ENCODE data around the gene C19orf25.

C19orf25 gene

DNA sequence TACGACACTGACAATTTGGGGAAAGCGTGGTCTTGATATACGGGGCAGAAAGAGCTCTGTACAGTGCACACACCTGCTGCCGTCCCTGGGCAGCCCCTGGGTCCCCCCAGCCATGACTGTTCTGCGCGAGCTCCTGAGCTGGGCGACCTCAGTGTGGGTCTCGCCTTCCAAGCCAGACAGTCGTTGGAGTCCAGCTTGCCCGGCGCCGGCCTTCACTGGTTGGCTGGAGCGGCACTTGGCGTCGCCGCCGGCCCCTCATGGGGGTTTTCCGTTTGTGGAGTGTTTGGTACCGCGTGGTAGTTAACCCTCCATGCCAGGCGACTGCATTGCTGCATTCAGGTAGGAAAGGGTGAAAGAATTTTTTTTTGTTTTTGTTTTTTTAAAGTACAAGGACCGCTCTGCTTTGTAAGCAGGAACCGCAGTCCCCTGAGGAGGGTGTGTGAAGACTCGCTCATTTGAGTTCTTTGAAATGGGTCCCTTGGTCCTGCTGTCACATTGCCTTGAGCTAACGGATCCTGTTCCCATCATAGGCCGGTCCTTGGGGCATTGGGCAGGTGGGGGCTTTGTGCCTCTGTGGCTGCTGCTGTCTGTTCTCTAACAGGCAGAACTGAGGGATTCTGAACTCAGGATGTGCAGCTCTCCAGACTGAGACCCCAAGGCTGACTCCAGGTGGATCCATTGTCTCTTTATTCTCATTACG, 51.6 kb downstream of the C19orf25 start:
- DNase-seq, result no peak

DNA sequence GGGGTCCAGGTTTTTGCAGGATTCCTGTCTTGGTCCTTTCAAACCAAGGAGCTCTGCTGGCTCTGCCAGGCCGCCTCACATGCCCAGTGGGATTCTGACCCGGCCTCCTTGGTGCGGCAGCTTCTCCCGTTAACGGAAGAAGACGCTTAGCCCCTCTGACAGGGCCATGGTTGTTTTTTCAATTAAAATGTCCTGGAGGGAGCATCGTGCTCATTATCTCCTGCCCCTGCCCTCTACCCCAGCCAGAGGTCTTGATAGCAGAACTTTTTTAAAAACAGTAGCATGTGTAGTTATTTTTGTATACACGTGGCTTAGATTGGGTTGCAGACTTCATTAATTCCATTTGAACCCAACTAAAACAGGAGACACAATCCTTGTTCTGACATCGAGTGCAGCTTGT, 52.3 kb downstream of the C19orf25 start:
- no peak for DNase-seq

DNA sequence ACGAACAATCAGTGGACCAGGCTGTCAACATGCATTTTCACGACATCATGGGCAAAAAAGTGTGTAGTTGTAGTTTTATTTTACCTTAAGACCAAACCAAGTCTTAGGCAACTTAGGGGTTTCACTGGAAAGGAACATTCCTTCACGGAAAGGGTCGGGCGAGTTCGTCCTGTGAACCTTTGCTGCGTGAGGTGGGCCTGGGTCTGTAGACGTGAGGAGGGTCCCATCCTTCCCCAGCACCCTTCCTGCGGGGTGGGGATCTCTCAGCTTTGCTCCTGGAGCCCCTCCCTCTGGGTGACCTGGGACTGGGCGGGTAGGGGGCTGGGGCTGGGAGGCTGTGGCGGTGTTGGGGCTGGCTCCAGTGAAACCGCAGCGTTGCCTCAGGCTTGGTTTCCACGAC, 53.1 kb downstream of the C19orf25 start:
- no peak for DNase-seq

DNA sequence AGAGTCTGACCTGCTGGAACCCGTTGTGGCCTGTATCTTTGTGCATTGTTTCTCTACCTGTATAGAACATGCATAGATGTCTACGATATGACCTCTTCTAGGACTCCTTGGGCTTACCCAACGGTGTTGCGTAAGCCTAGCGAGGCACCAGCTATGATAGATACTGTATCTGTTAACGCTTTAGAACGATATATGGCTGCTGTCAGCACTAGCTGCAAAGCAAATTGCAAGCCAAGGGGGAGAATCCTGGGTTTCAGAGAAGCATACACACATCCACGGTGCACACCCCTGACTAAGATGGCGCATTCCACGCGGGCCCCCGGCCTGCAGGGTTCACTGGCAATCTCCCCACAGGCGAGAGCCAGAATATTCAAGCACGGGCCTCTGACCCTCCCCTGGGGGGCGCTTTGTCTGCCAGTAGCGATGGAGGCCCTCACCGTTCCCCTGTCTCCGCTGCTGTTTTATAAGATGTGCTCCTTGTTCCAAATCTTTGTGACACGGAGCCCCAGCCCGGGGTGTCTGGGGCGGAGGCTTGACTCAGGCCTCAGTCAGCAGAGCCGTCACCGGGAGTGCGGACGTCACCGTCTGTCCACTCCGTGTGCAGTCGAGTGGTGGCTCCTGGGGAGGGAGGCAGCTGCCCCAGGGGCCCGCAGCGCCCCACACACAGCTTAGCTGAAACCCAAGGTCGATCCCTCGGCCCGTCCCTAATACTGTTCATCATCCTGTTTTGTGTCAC, 53.7 kb downstream of the C19orf25 start:
- DNase-seq, result no peak

DNA sequence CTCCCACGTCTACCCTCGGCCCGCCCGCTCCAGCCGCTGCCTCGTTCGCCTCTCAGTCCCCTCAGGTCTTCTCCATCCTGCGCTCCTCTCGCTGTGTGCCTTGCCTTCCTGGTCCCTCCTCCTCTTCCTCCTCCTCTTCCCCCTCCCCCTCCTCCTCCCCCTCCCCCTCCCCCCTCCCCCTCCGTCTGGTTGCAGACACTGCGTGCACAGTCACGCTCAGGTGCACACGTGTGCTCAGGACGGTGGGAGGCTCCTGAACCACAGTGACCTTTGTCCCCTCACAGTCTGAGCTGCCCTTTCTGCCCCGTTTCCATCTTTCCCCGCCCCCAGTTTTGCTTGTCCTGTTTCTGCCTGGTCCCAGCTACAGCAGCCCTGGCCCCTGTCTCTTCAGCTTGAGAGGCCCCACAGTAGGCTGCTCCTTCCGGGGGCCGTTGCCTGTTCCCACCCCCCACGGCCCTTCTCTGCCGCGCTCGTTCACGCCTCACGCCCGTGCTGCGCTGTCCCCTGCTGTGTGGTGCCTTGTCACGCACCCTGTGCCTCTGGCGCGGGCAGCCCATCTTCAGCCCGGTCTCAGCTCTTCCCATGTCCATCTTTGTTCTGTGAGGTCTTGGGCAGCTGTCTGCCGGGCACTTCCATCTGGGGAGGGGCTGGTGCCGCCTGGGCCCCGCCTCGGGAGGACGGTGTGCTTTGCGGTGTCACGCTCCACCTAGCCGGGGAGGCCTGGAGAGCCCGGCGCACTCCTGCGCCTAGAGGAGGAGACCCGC, 54.6 kb downstream of the C19orf25 start:
- no peak for DNase-seq

DNA sequence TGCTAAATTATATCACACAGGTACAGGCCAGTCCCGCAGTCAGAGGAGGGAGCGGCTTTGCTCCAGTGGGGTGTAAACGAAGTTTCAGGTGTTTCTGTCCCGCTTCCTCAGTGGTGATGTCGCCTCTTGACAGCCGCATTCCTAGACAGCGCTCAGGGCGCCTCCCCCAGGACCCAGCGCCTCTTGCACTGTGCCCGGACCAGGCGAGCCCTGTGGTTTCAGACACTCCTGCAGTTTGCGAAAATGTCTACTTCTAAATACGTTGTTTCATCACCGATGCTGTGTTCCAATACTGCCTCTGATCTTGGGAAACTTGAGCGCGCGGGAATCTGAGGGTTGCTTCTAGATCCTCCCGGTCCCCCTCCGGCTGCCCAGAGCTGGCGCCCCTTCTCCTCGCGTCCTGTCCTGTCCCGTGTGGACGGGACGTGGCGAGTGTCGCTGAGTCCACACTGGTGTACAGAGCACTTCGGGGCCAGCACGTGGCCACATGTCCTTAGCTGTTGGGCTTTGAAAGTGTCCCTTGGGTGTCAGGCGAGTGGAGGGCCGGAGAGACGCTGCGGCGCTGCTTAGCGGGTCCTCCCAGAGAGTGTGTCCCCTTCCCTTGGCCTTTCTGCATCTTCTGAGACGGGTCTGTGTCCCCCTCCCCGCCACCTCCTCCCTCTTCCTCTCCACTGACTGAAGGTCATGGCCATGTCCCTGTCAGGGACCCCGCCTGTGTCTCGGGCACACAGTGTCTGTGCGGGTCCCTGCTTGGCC, 55.4 kb downstream of the C19orf25 start:
- no peak for DNase-seq

All from activated CD4-positive, alpha-beta T cell treated with anti-CD3 and anti-CD28 coated beads, Interleukin-2, amount 50 U/mL, for 4 hours (primary cell).